C4-2B (cell line): ENCODE measurements around the gene COL10A1.

Experiments used
- ZFX ChIP-seq: fragments of 450-650 bp; IDR thresholded peaks from 2 replicates; pipeline ENCODE4 v1.6.1; 2017
- TF ChIP-seq, protein P1 (sequence below): fragments of 450-650 bp; conservative IDR thresholded peaks from 2 replicates; pipeline ENCODE4 v1.5.1; 2017; ENCODE audit warnings: mild to moderate bottlenecking

DNA sequence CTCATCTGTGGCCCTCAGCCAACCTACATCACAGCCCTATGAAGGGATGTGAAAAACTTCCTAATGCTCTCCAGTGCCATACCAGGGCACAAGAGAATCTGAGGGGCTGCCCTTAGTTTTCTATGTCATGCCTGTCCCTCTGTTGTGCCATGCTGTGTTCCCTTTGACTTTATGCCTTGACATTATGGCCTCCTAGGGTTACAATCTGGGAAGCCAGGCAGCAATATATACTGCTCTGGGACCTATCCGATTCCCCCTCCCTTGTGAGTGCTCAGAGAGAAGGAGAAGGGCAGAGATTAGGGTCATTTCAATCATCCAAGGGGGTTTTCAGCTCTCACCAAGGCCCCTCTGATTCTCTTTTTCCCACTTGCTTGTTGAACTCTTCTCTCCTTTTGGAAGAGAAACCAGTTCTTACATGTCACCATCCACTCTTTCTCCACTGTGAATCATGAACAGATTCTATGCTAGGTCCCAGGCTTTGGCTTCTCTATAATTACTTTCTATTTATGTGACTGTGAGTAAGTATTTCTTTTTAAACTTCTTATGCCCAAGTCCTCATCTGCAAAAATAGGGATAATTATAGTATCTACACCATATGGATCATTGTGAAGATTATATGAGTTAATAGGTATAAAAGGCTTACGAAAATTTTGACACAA is 51.1 kb downstream of the COL10A1 start:
- TF ChIP-seq, protein P1, sequence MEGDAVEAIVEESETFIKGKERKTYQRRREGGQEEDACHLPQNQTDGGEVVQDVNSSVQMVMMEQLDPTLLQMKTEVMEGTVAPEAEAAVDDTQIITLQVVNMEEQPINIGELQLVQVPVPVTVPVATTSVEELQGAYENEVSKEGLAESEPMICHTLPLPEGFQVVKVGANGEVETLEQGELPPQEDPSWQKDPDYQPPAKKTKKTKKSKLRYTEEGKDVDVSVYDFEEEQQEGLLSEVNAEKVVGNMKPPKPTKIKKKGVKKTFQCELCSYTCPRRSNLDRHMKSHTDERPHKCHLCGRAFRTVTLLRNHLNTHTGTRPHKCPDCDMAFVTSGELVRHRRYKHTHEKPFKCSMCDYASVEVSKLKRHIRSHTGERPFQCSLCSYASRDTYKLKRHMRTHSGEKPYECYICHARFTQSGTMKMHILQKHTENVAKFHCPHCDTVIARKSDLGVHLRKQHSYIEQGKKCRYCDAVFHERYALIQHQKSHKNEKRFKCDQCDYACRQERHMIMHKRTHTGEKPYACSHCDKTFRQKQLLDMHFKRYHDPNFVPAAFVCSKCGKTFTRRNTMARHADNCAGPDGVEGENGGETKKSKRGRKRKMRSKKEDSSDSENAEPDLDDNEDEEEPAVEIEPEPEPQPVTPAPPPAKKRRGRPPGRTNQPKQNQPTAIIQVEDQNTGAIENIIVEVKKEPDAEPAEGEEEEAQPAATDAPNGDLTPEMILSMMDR, result no peak
- no peak for TF ChIP-seq ZFX
